Sigmoid colon (tissue), 4 donors: ENCODE measurements around the gene MALSU1.

Experiments
- CTCF ChIP-seq, 4 experiments: fragments of 450-650 bp in 3 of 4; fragments of 200-600 bp in 1 of 4; IDR thresholded peaks; one replicate each; pipeline ENCODE4 v1.5.1; 2016 to 2019; ENCODE audit warnings: antibody characterized with exemption in 4 of 4, mild to moderate bottlenecking in 3 of 4, moderate library complexity in 2 of 4
- EP300 ChIP-seq, 4 donors: sonication (generic); formaldehyde crosslinking; IDR thresholded peaks; one replicate each; pipeline ENCODE4 v1.6.1; 2017; ENCODE audit warnings: antibody characterized with exemption in 4 of 4
- POLR2A ChIP-seq, 2 donors: fragments of 450-650 bp; IDR thresholded peaks; one replicate each; pipeline ENCODE4 v1.6.1; 2016; ENCODE audit warnings: antibody characterized with exemption in 2 of 2, mild to moderate bottlenecking in 2 of 2, moderate library complexity in 2 of 2

- no peak for TF ChIP-seq CTCF (IDR thresholded peaks at IDR 0.05)
- TF ChIP-seq POLR2A (IDR thresholded peaks at IDR 0.05) = no peak
- TF ChIP-seq EP300 (IDR thresholded peaks at IDR 0.05) = no peak
Measured at GRCh38 chr7:23357190-23358093, 58.3 kb downstream of the MALSU1 start.
